GM21367 (cell line): Measurements from ENCODE around the gene PARP14.

ENCODE experiments used
- ATAC-seq: cut with Tn5 transposase; IDR thresholded peaks from one replicate; pipeline ENCODE4 v1.9.1; 2021; ENCODE audit not compliant: unreplicated experiment

Gene PARP14

DNA sequence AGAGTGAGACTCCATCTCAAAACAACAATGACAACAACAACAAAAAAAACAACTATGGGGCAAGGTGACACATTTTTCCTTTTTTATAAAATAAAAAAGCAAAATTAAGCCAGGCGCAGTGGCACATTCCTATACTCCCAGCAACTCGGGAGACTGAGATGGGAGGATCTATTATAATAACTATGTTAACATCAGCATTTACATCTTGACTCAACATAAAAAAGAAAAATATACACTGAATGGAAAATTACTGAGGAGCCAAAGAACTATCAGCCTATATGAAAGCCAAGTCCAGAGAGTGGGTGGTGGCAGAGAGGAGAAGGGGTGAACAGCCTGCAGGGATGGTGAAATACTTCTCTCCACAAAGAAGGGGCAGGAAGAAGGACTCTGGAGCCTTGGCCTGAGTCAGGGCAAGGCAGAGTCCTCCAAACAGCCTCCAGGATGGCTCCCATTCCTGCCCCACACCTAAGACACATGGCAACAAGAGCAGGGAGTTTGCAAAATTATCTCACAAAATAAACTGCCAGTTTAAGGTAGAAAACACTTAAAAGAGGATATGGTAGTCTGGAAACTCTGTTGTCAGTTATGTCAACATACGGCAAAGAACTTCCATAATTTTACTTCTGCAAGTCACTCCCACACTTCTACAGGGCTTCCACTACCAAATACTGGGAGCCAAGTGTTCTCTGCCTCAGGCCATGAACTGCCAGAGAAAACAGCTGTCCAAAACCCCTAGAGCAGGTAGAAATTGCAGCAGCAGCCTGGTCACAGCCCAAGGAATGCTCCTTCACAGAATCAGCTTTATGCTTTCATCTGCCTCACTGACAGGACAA is 87.1 kb downstream of the PARP14 start:
- no peak for ATAC-seq

- ATAC-seq = no peak
These were observed 90.0 kb downstream of the PARP14 start for GRCh38 chr3:122770521-122771202.

- no peak for ATAC-seq
These were observed 92.2 kb downstream of the PARP14 start for GRCh38 chr3:122772827-122773226.

DNA sequence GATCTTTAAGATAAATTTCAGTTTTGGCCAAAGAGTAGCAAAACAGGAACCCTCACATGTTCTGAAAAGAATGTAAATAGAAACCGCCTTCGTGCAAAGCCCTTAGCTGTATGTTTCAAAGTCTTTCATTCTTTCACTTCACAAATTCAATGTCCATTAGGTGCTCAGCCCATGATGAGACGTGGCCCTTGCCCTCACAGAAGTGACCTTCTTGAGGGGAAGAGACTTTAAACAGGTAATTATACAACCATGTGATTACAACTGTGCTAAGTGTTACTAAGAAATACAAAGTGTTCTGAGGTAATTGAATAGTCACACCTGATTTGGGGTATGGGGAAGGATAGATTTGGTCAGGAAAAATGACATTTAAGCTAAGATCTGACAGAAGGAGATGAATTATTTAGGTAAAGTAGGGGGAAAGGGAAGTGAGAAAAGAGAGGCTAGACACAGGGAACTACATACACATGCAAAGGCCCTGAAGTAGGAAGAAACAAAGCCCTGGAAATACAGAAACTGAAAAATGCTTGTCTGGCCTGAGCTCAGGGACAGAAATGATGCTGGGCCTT is 93.4 kb downstream of the PARP14 start:
- no peak for ATAC-seq

DNA sequence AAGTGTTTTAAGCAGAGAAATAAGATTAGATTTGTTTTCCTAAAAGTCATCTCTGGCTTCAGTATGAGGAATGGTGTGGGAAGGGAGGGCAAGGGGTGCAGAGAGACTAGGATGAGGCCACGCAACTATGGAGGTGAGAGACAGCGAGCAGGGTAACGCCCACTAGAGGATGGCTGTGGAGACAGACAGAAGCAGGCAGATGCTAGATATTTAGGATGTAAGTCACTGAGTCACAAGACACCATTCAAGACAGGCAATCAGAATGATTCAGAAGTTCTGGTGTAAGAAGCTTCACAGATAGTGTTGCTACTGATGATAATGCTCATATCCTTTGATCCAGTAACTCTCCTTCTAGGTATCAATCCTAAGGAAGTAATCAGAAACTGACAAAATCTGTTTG is 93.9 kb downstream of the PARP14 start:
- no peak for ATAC-seq

GRCh38 chr3:122776675-122777468 is 96.2 kb downstream of the PARP14 start:
- no peak for ATAC-seq

GRCh38 chr3:122777563-122777962 is 96.9 kb downstream of the PARP14 start:
- ATAC-seq = no peak
